ENCODE data around the gene SLC34A2.

DNA sequence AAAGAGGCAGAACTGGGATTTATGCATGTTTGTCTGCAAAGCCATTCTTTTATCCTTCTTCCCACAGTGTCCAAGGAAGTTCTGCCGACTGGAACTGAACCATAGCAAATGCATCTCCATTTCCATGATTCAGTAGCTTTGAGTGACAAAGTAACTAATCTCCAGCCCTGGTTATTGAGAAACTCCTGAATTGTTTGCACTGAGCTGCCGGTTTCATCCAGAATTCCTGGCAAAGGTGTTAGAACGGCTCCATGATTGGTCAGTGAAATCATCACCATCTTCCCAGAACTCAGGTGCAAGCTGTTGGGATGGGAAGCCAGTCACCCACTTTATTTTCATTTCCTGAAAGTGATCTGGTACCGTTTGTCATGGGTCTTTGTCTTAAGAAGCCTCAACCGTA, 47.0 kb upstream of the SLC34A2 start:
- TF ChIP-seq ZBTB33 (IDR thresholded peaks at IDR 0.05) (no peak), RELA (IDR thresholded peaks at IDR 0.05; ENCODE audit: borderline replicate concordance, partially characterized antibody) (no peak), SMARCA5 (IDR thresholded peaks at IDR 0.05) (no peak), NR2C1 (IDR thresholded peaks at IDR 0.05) (no peak), RAD21 (IDR thresholded peaks at IDR 0.05; ENCODE audit: insufficient read depth, low read depth, low read length) (no peak), POLR2A (IDR thresholded peaks at IDR 0.05; ENCODE audit: low read depth, low read length) (no peak), PBX3 (IDR thresholded peaks at IDR 0.05; ENCODE audit: insufficient replicate concordance, low read depth, low read length) (no peak)
